Measurements from ENCODE around the gene TRAK2. TPM values are rescaled to one million over a fixed set of nuclear protein-coding genes. Genes with fewer than 3 reads are reported as not detected.
"Not testable (repeated sequence)": the region's sequence is repeated elsewhere in the genome, so short reads cannot be mapped to it uniquely, and the experiment has no call there.

The TRAK2 gene, protein sequence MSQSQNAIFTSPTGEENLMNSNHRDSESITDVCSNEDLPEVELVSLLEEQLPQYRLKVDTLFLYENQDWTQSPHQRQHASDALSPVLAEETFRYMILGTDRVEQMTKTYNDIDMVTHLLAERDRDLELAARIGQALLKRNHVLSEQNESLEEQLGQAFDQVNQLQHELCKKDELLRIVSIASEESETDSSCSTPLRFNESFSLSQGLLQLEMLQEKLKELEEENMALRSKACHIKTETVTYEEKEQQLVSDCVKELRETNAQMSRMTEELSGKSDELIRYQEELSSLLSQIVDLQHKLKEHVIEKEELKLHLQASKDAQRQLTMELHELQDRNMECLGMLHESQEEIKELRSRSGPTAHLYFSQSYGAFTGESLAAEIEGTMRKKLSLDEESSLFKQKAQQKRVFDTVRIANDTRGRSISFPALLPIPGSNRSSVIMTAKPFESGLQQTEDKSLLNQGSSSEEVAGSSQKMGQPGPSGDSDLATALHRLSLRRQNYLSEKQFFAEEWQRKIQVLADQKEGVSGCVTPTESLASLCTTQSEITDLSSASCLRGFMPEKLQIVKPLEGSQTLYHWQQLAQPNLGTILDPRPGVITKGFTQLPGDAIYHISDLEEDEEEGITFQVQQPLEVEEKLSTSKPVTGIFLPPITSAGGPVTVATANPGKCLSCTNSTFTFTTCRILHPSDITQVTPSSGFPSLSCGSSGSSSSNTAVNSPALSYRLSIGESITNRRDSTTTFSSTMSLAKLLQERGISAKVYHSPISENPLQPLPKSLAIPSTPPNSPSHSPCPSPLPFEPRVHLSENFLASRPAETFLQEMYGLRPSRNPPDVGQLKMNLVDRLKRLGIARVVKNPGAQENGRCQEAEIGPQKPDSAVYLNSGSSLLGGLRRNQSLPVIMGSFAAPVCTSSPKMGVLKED
- total RNA-seq = 10 to 100 TPM; 34.9 to 57.9 TPM
- 10 to 100 TPM; 23.9 to 30.8 TPM for polyA plus RNA-seq (ENCODE audit: insufficient read length in 2 of 2)
- long read RNA-seq, donor 1, full-length matches to known transcripts = 3 of 3 reads
- long read RNA-seq, donor 1, partial matches to known transcripts = 0 of 3 reads
- long read RNA-seq, donor 1, other reads (novel, unspliced or antisense) = 0 of 3 reads
- long read RNA-seq, donor 2 = 0 reads
- long read RNA-seq, donor 3, partial matches to known transcripts = 10 of 20 reads
- long read RNA-seq, donor 3, other reads (novel, unspliced or antisense) = 9 of 20 reads
- long read RNA-seq, donor 4, full-length matches to known transcripts = 4 of 9 reads
- long read RNA-seq, donor 4, partial matches to known transcripts = 5 of 9 reads
- long read RNA-seq, donor 4, other reads (novel, unspliced or antisense) = 0 of 9 reads

DNA sequence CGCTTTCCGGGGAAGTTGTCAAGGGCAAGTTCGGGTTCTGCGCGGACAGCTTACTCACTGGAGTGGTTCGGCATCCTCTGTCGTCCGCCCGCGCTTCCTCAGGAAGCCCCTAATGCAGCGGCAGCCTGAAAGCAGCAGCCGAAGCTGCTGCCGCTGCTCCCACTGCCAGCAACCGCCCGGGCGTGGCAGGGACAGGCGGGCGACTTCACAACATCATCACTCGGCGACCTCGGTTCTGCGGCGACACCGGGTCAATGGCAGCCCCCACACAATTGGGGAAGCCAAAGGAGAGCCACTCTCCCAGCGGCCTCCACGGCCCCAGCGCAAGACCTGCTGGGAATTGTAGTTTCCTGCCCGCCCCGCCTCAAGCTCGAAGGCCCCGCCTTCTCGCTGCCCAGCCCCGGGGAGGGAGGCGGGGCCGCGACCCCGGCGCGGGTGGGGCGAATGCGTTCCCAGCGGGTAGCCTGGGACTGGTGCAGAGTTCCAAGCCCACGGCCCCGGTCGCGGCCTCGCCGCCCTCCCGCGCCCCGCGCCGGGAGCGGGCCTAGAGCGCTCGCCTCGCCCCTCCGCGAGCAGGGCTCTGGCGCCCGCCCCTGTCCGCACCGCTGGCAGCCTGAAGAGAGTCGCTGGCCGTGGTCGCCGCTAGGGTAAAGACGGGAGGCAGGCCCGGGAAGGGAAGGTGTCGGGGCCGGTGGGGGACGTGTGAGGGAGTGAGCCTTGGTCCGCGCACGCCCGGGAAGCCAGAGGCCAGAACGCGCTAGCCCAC lies at the start of gene TRAK2, which contains the start of gene STRADB:
Gene TRAK2, minus strand, starts transcription at position 167 of the 766 bp plus-strand sequence. CDS start 30,951 bp downstream, outside the sequence.
Gene STRADB, plus strand, starts transcription at position 449 of the 766 bp plus-strand sequence. CDS start 3,101 bp downstream, outside the sequence.
- H3K4me1 ChIP-seq (ENCODE audit: control insufficient read depth, insufficient read depth, low read length) = no peaks in the 10 kb centered on the region
- no peaks in the 10 kb centered on the region for H3K27me3 ChIP-seq (ENCODE audit: control insufficient read depth, insufficient read depth, low read length)
- H3K4me3 ChIP-seq (ENCODE audit: low read depth, low read length) = peak within 1 kb of the TSS; percentile 93
- peaks cover 3% of the 10 kb centered on the region for H3K36me3 ChIP-seq (ENCODE audit: control insufficient read depth, insufficient read depth, low read length)
- H3K27ac ChIP-seq (ENCODE audit: low read depth, low read length) = peak within 1 kb of the TSS; percentile 93
- H3K9me3 ChIP-seq (ENCODE audit: control insufficient read depth, insufficient read depth, low read length) = no peaks in the 10 kb centered on the region
- DNase-seq (ENCODE audit: low read depth in 4 of 6, low spot score in 6 of 6) = peak; percentile 82 to 98 (median 92)
- WGBS (ENCODE audit: insufficient coverage) = under 1% methylated on average over 78 of the region's 78 CpGs

DNA sequence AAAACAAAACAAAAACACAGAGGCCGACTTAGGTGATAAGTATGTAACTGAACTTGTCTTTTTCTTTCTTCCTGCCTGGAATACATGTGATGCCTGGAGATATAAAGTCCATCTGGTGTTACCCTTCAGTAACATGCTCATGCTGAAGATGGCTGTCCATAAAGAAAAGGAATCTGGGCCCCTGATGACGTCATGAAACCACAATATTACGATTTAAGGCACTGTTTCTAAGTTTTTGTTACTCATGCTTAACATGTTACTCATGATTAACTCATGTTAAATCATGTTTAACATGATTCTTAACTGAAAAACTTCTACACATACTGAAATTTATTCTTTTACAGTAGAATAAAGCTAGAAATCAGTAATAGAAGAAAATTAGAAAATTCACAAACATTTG lies 49.3 kb upstream of the TRAK2 start:
- Histone ChIP-seq H3K27me3 (ENCODE audit: control insufficient read depth, insufficient read depth, low read length) (no peaks in the 10 kb centered on the region), H3K4me3 (ENCODE audit: low read depth, low read length) (no peak overlapping the region), H3K9me3 (ENCODE audit: control insufficient read depth, insufficient read depth, low read length) (peaks cover 3% of the 10 kb centered on the region), H3K4me1 (ENCODE audit: control insufficient read depth, insufficient read depth, low read length) (no peaks in the 10 kb centered on the region), H3K27ac (ENCODE audit: low read depth, low read length) (no peak overlapping the region), H3K36me3 (ENCODE audit: control insufficient read depth, insufficient read depth, low read length) (no peaks in the 10 kb centered on the region)
- DNase-seq (ENCODE audit: low read depth in 4 of 6, low spot score in 6 of 6) = no peak
- no CpG with 5 or more reads among the region's 3 CpGs for WGBS (ENCODE audit: insufficient coverage)

DNA sequence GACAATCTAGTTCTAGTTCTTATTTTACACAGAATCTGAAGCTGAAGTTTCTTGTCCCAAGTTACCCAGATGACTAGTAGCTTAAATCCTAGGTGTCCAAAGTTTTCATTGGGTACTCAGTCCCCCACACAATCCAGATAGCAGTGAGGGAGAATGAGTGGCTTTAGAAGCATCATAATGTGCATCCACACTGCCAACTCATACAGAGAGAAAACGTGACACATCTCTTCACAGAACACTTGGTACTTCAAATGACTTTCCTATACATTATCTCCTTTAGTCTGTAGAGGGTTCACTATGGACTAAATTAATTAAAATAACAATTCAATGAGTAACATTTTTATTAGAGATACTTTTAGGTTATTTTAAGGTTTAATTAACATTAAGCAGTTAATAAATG lies 45.5 kb upstream of the TRAK2 start:
- H3K9me3 ChIP-seq (ENCODE audit: control insufficient read depth, insufficient read depth, low read length) = no peaks in the 10 kb centered on the region
- WGBS (ENCODE audit: insufficient coverage) = no CpG with 5 or more reads among the region's 1 CpG
- no peaks in the 10 kb centered on the region for H3K27me3 ChIP-seq (ENCODE audit: control insufficient read depth, insufficient read depth, low read length)
- H3K27ac ChIP-seq (ENCODE audit: low read depth, low read length) = no peak overlapping the region
- no peaks in the 10 kb centered on the region for H3K4me1 ChIP-seq (ENCODE audit: control insufficient read depth, insufficient read depth, low read length)
- DNase-seq (ENCODE audit: low read depth in 4 of 6, low spot score in 6 of 6) = no peak
- H3K4me3 ChIP-seq (ENCODE audit: low read depth, low read length) = no peak overlapping the region
- no peaks in the 10 kb centered on the region for H3K36me3 ChIP-seq (ENCODE audit: control insufficient read depth, insufficient read depth, low read length)

DNA sequence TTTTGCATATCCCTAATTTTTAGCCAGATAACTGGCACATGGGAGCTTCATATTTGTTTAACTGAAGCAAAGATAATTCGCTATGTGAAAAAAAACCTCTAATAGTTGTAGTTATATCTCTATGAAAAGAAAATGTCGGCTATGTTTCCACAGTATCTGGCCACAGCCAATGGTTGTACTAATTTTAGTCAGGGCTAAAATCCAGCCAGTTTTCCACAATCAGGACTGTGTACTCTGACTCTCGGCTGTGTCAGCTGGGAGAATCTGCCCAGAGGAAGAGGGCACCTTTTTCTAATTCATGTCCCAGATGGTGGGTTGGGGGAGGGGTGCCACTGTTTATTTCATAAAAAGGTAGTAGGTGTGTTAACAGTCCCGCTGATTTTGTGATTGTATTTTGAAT lies 39.0 kb upstream of the TRAK2 start:
- H3K9me3 ChIP-seq (ENCODE audit: control insufficient read depth, insufficient read depth, low read length) = no peaks in the 10 kb centered on the region
- DNase-seq (ENCODE audit: low read depth in 4 of 6, low spot score in 6 of 6) = no peak
- no peaks in the 10 kb centered on the region for H3K4me1 ChIP-seq (ENCODE audit: control insufficient read depth, insufficient read depth, low read length)
- H3K36me3 ChIP-seq (ENCODE audit: control insufficient read depth, insufficient read depth, low read length) = no peaks in the 10 kb centered on the region
- no peaks in the 10 kb centered on the region for H3K27me3 ChIP-seq (ENCODE audit: control insufficient read depth, insufficient read depth, low read length)
- WGBS (ENCODE audit: insufficient coverage) = 57% methylated on average over 1 of the region's 4 CpGs
- H3K27ac ChIP-seq (ENCODE audit: low read depth, low read length) = no peak overlapping the region
- H3K4me3 ChIP-seq (ENCODE audit: low read depth, low read length) = no peak overlapping the region

- DNase-seq (ENCODE audit: low read depth in 4 of 6, low spot score in 6 of 6) = no peak
- H3K9me3 ChIP-seq (ENCODE audit: control insufficient read depth, insufficient read depth, low read length) = no peaks in the 10 kb centered on the region
- no peaks in the 10 kb centered on the region for H3K27me3 ChIP-seq (ENCODE audit: control insufficient read depth, insufficient read depth, low read length)
- no peak overlapping the region for H3K4me3 ChIP-seq (ENCODE audit: low read depth, low read length)
- H3K27ac ChIP-seq (ENCODE audit: low read depth, low read length) = no peak overlapping the region
- H3K4me1 ChIP-seq (ENCODE audit: control insufficient read depth, insufficient read depth, low read length) = no peaks in the 10 kb centered on the region
- 94% methylated on average over 3 of the region's 4 CpGs for WGBS (ENCODE audit: insufficient coverage)
- peaks cover 12% of the 10 kb centered on the region for H3K36me3 ChIP-seq (ENCODE audit: control insufficient read depth, insufficient read depth, low read length)
Measured at GRCh38 chr2:201484805-201485204, 33.5 kb upstream of the TRAK2 start.

GRCh38 chr2:201483758-201484157 lies 32.5 kb upstream of the TRAK2 start:
- not testable (repeated sequence) for H3K4me1 ChIP-seq (ENCODE audit: control insufficient read depth, insufficient read depth, low read length); DNase-seq (ENCODE audit: low read depth in 4 of 6, low spot score in 6 of 6); H3K9me3 ChIP-seq (ENCODE audit: control insufficient read depth, insufficient read depth, low read length); H3K4me3 ChIP-seq (ENCODE audit: low read depth, low read length); H3K27me3 ChIP-seq (ENCODE audit: control insufficient read depth, insufficient read depth, low read length); H3K27ac ChIP-seq (ENCODE audit: low read depth, low read length)
- WGBS (ENCODE audit: insufficient coverage) = no CpG with 5 or more reads among the region's 4 CpGs
- peaks cover 12% of the 10 kb centered on the region for H3K36me3 ChIP-seq (ENCODE audit: control insufficient read depth, insufficient read depth, low read length)

DNA sequence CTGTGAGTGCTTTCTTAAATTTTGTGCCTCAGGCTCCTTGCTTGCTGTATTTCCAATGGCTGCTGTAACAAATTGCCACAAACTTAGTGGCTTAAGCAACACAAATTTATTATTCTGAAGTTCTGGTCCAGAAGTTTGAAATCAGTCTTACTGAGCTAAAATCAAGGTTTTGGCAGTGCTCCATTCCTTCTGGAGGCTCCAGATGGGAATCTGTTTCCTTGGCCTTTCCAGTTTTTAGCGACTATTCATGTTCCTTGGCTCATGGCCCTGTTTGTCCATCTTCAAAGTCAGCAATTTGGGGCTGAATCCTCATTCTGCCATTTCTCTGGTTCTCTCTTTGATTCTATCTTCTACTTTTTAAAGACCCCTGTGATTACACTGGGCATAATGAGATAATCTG lies 32.1 kb upstream of the TRAK2 start:
- H3K27me3 ChIP-seq (ENCODE audit: control insufficient read depth, insufficient read depth, low read length) = no peaks in the 10 kb centered on the region
- H3K9me3 ChIP-seq (ENCODE audit: control insufficient read depth, insufficient read depth, low read length) = no peaks in the 10 kb centered on the region
- no peaks in the 10 kb centered on the region for H3K4me1 ChIP-seq (ENCODE audit: control insufficient read depth, insufficient read depth, low read length)
- H3K4me3 ChIP-seq (ENCODE audit: low read depth, low read length) = no peak overlapping the region
- no CpG with 5 or more reads among the region's 1 CpG for WGBS (ENCODE audit: insufficient coverage)
- no peak overlapping the region for H3K27ac ChIP-seq (ENCODE audit: low read depth, low read length)
- peak in 1 of 6 donors; percentile 11 for DNase-seq (ENCODE audit: low read depth in 4 of 6, low spot score in 6 of 6)
- H3K36me3 ChIP-seq (ENCODE audit: control insufficient read depth, insufficient read depth, low read length) = peaks cover 12% of the 10 kb centered on the region

DNA sequence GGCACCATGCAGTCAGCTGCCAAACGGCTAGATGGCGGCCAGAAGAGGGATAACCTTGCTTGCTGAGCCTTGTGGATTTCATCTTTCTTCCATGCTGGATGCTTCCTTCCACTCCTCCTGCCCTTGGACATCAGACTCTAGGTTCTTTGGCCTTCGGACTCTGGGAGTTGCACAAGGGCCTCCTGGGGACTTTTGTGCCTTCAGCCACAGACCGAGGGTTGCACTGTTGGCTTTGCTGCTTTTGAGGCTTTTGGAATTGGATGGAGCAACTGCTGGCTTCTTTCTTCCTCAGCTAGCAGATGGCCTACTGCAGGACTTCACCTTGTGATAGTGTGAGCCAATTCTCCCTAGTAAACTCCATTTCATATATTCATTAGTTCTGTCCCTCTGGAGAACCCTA lies 31.3 kb upstream of the TRAK2 start:
- no peaks in the 10 kb centered on the region for H3K27me3 ChIP-seq (ENCODE audit: control insufficient read depth, insufficient read depth, low read length)
- WGBS (ENCODE audit: insufficient coverage) = 100% methylated on average over 3 of the region's 4 CpGs
- DNase-seq (ENCODE audit: low read depth in 4 of 6, low spot score in 6 of 6) = no peak

More for the DNA sequence above, 31.3 kb upstream of the TRAK2 start:
- H3K4me1 ChIP-seq (ENCODE audit: control insufficient read depth, insufficient read depth, low read length) = no peaks in the 10 kb centered on the region
- H3K27ac ChIP-seq (ENCODE audit: low read depth, low read length) = no peak overlapping the region
- peaks cover 12% of the 10 kb centered on the region for H3K36me3 ChIP-seq (ENCODE audit: control insufficient read depth, insufficient read depth, low read length)
- H3K4me3 ChIP-seq (ENCODE audit: low read depth, low read length) = no peak overlapping the region
- H3K9me3 ChIP-seq (ENCODE audit: control insufficient read depth, insufficient read depth, low read length) = no peaks in the 10 kb centered on the region
